Naive thymus-derived CD4-positive, alpha-beta T cell (primary cell): ENCODE results near the gene YBX2. TPM values are rescaled to one million over a fixed set of nuclear protein-coding genes. Genes with fewer than 3 reads are reported as not detected.
A peak's percentile ranks its signal among the peaks of the same experiment; 100 is the strongest.

Experiments
- ATAC-seq: fragments of 150-1000 bp; cut with Tn5 transposase; 2 replicates; pipeline ENCODE4 v1.10.0; 2021; ENCODE audit warnings: mild to moderate bottlenecking, moderate library complexity
- CTCF ChIA-PET: fragments of 350-600 bp; sonication (Branson Sonifier 250); formaldehyde crosslinking; loops from one replicate; lab custom pipeline; 2021; ENCODE audit warnings: antibody characterized with exemption; lab: Charles Lee
- POLR2A ChIA-PET: fragments of 350-600 bp; sonication (Branson Sonifier 250); formaldehyde crosslinking; loops from one replicate; lab custom pipeline; 2021; ENCODE audit warnings: antibody characterized with exemption, inconsistent platforms; lab: Charles Lee
- DNase-seq, 9 donors: peaks; one replicate each; pipeline versions ENCODE4 v3.0.0 to v3.0.0-alpha.2; 2020 to 2022; ENCODE audit warnings: mixed read lengths in 1 of 9
- H3K27ac ChIP-seq: one replicate; pipeline ENCODE4 v1.7.0; 2013; ENCODE audit warnings: mild to moderate bottlenecking, low read depth, low read length, moderate library complexity
- H3K27me3 ChIP-seq, 2 donors: one replicate each; pipeline ENCODE4 v1.7.0; 2013; ENCODE audit warnings: low read length in 2 of 2, mild to moderate bottlenecking in 2 of 2, moderate library complexity in 2 of 2; ENCODE audit not compliant: control insufficient read depth in 2 of 2, insufficient read depth in 2 of 2
- H3K36me3 ChIP-seq, 3 experiments: 1 replicate in 2 of 3; 2 replicates in 1 of 3; pipeline ENCODE4 v1.7.0; 2013; ENCODE audit warnings: low read length in 3 of 3, mild to moderate bottlenecking in 3 of 3, moderate library complexity in 1 of 3; ENCODE audit not compliant: insufficient read depth in 3 of 3, control insufficient read depth in 2 of 3
- H3K4me1 ChIP-seq, 2 donors: one replicate each; pipeline ENCODE4 v1.7.0; 2013; ENCODE audit warnings: low read length in 2 of 2, mild to moderate bottlenecking in 2 of 2, moderate library complexity in 1 of 2; ENCODE audit not compliant: control insufficient read depth in 2 of 2, insufficient read depth in 2 of 2
- H3K4me3 ChIP-seq: 2 replicates; pipeline ENCODE4 v1.7.0; 2013; ENCODE audit warnings: mild to moderate bottlenecking, low read length
- H3K9me3 ChIP-seq, 3 experiments: 1 replicate in 2 of 3; 2 replicates in 1 of 3; pipeline ENCODE4 v1.7.0; 2013; ENCODE audit warnings: low read length in 3 of 3; ENCODE audit not compliant: control insufficient read depth in 2 of 3
- H3K27ac Mint-ChIP-seq, 9 donors: one replicate each; pipeline ENCODE4 v1.8.0; 2020 to 2022; ENCODE audit warnings: mixed read lengths in 9 of 9, mild to moderate bottlenecking in 8 of 9, moderate library complexity in 5 of 9, inconsistent platforms in 2 of 9
- H3K27me3 Mint-ChIP-seq, 5 donors: one replicate each; pipeline ENCODE4 v1.8.0; 2021 to 2022; ENCODE audit warnings: mixed read lengths in 5 of 5, mild to moderate bottlenecking in 1 of 5
- H3K36me3 Mint-ChIP-seq, 5 donors: one replicate each; pipeline ENCODE4 v1.8.0; 2020 to 2022; ENCODE audit warnings: mixed read lengths in 5 of 5, mild to moderate bottlenecking in 3 of 5, inconsistent platforms in 1 of 5
- H3K4me1 Mint-ChIP-seq, 7 donors: one replicate each; pipeline ENCODE4 v1.8.0; 2020 to 2022; ENCODE audit warnings: mixed read lengths in 7 of 7, mild to moderate bottlenecking in 3 of 7, inconsistent platforms in 1 of 7
- H3K4me3 Mint-ChIP-seq, 10 donors: one replicate each; pipeline ENCODE4 v1.8.0; 2020 to 2022; ENCODE audit warnings: mild to moderate bottlenecking in 10 of 10, mixed read lengths in 10 of 10, moderate library complexity in 6 of 10, inconsistent platforms in 2 of 10
- H3K9me3 Mint-ChIP-seq, 11 donors: one replicate each; pipeline ENCODE4 v1.8.0; 2020 to 2022; ENCODE audit warnings: mixed read lengths in 11 of 11, mild to moderate bottlenecking in 4 of 11, inconsistent platforms in 1 of 11, moderate library complexity in 1 of 11
- intact Hi-C, 2 donors: fragments of 100-400 bp; cut with micrococcal nuclease; formaldehyde crosslinking; loops; one replicate each; pipeline ENCODE4 v1.15.1; 2023
- polyA plus RNA-seq, 2 donors: library from polyadenylated mRNA; unstranded; fragments of 300-500 nt; fragmentation: Illumina TruSeq; gene quantifications; one replicate each; pipeline ENCODE4 v1.2.3, GENCODE V29; 2021
- total RNA-seq, 6 experiments: library from RNA in 5 of 6; stranded (reverse) in 5 of 6; gene quantifications; 1 replicate in 5 of 6; 2 replicates in 1 of 6; pipeline ENCODE4 v1.2.3 and lab custom pipeline; 2021 to 2026

The YBX2 gene
- total and polyA plus RNA-seq, 7 experiments from 2014 or later = 0.27 to 0.64 (median 0.40) TPM; not detected in 4

DNA sequence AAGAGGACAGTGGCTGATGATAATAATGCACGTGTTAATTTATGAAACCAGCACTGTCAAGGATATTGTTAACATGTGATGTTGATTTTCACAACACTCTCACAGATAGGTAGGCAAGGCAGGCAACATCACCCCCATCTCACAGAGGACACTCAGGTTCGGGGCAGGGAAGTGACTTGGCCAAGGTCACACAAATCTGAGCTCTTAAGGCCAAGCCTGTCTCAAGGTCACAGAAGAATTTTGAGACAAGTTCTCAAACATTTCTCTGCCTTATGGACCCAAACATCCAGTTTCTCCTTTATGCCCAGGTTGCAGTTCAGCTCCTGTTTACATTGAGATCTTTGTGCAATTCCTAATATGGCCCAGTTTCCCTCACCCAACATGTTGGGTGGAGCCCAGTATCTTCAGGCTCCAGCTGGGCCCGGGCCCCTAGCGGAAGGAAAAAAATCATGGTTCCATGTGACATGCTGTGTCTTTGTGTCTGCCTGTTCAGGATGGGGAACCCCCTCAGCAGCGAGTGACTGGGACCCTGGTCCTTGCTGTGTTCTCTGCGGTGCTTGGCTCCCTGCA lies 11.6 kb downstream of the YBX2 start:
- ATAC-seq (no peak), DNase-seq (no peak)
- Histone ChIP-seq H3K27me3 (no peaks in the 10 kb centered on the region), H3K4me1 (peaks cover 11 to 23% of the 10 kb centered on the region in 2 donors), H3K27ac (no peak overlapping the region), H3K36me3 (no peaks in the 10 kb centered on the region), H3K4me3 (no peak overlapping the region), H3K9me3 (no peaks in the 10 kb centered on the region)
- POLR2A ChIA-PET = interaction anchor here (0.7 to 2.3 kb wide), 5 partner anchors 9 to 62 kb away, joined by 3 to 13 read pairs (median 4); no protein-coding TSS in a partner anchor
- Mint-ChIP-seq H3K4me1 (peaks cover 14 to 31% (median 21%) of the 10 kb centered on the region in 7 donors), H3K27ac (peak overlapping the region in 1 of 9 donors; percentile 62), H3K9me3 (peaks cover 0 to 1% (median 0%) of the 10 kb centered on the region in 11 donors), H3K27me3 (peaks cover 6 to 50% (median 21%) of the 10 kb centered on the region in 5 donors), H3K36me3 (no peaks in the 10 kb centered on the region), H3K4me3 (peak overlapping the region in 8 of 10 donors; percentile 10 to 85 (median 52))
- CTCF ChIA-PET = interaction anchor here (0.6 to 4.6 kb wide), 5 partner anchors 14 to 279 kb away, joined by 3 to 18 read pairs (median 3); partner anchors contain the start of genes ACAP1 and SENP3
- intact Hi-C loops = loop anchor here in 1 of 2 donors (5.0 kb wide), 1 partner anchor 69 kb away; the partner anchor contains the start of gene KCTD11

- H3K4me1 Mint-ChIP-seq = peaks cover 14 to 31% (median 21%) of the 10 kb centered on the region in 7 donors
- ChIA-PET CTCF (interaction anchor here (0.6 to 4.6 kb wide), 8 partner anchors 14 to 405 kb away, joined by 3 to 33 read pairs (median 6); partner anchors contain the start of genes ACAP1 and SENP3), POLR2A (interaction anchor here (0.7 to 2.3 kb wide), 7 partner anchors 10 to 62 kb away, joined by 3 to 13 read pairs (median 4); partner anchors contain the start of gene ACAP1)
- ATAC-seq (no peak), DNase-seq (peak in 1 of 9 donors; percentile 8)
- H3K27me3 ChIP-seq = no peaks in the 10 kb centered on the region
- H3K4me3 ChIP-seq = peak overlapping the region; percentile 66
- no peak overlapping the region for H3K27ac ChIP-seq
- H3K27ac Mint-ChIP-seq = peak overlapping the region in 1 of 9 donors; percentile 48
- H3K4me1 ChIP-seq = peaks cover 11 to 23% of the 10 kb centered on the region in 2 donors
- peaks cover 0 to 1% (median 0%) of the 10 kb centered on the region in 11 donors for H3K9me3 Mint-ChIP-seq
- intact Hi-C loops = loop anchor here (1.0 to 5.0 kb wide), 6 partner anchors 21 to 406 kb away; partner anchors contain the start of genes ACAP1 (in 1 of the 2), EIF5A (in 1 of the 2), KCTD11 (in 1 of the 2) and WRAP53 (in 1 of the 2)
- H3K36me3 ChIP-seq = no peaks in the 10 kb centered on the region
- no peaks in the 10 kb centered on the region for H3K36me3 Mint-ChIP-seq
- peaks cover 6 to 44% (median 19%) of the 10 kb centered on the region in 5 donors for H3K27me3 Mint-ChIP-seq
- H3K4me3 Mint-ChIP-seq = peak overlapping the region; percentile 77 to 87 (median 84)
- H3K9me3 ChIP-seq = no peaks in the 10 kb centered on the region
Observed at GRCh38 chr17:7281953-7282751, 12.3 kb downstream of the YBX2 start.

GRCh38 chr17:7281074-7281952 lies 13.1 kb downstream of the YBX2 start, which contains the start of gene SLC2A4:
SLC2A4 (plus strand) TSS chr17:7281718; CDS start chr17:7281935, 217 bp downstream.
- peak within 1 kb of the TSS in 6 of 9 donors; percentile 8 to 88 (median 54) for H3K27ac Mint-ChIP-seq
- H3K4me1 Mint-ChIP-seq = peaks cover 14 to 31% (median 21%) of the 10 kb centered on the region in 7 donors
- Histone ChIP-seq H3K27ac (no peak within 1 kb of the TSS), H3K36me3 (no peaks in the 10 kb centered on the region), H3K4me3 (peak within 1 kb of the TSS; percentile 66), H3K4me1 (peaks cover 11 to 23% of the 10 kb centered on the region in 2 donors), H3K27me3 (no peaks in the 10 kb centered on the region), H3K9me3 (no peaks in the 10 kb centered on the region)
- H3K36me3 Mint-ChIP-seq = no peaks in the 10 kb centered on the region
- intact Hi-C loops = loop anchor here (1.0 to 5.0 kb wide), 6 partner anchors 20 to 407 kb away; partner anchors contain the start of genes ACAP1 (in 1 of the 2), EIF5A (in 1 of the 2), KCTD11 (in 1 of the 2) and WRAP53 (in 1 of the 2)
- peak within 1 kb of the TSS; percentile 77 to 87 (median 84) for H3K4me3 Mint-ChIP-seq
- ChIA-PET CTCF (interaction anchor here (0.7 to 4.6 kb wide), 6 partner anchors 15 to 405 kb away, joined by 3 to 33 read pairs (median 6); partner anchors contain the start of genes ACAP1 and SLC16A13), POLR2A (interaction anchor here (0.6 to 2.3 kb wide), 9 partner anchors 9 to 63 kb away, joined by 3 to 13 read pairs (median 4); partner anchors contain the start of gene ACAP1)
- ATAC-seq (peak; percentile 84), DNase-seq (peak; percentile 60 to 92 (median 67))
- H3K27me3 Mint-ChIP-seq = peaks cover 6 to 44% (median 17%) of the 10 kb centered on the region in 5 donors
- peaks cover 0 to 1% (median 0%) of the 10 kb centered on the region in 11 donors for H3K9me3 Mint-ChIP-seq

GRCh38 chr17:7280519-7281073 lies 13.8 kb downstream of the YBX2 start:
- H3K27me3 Mint-ChIP-seq = peaks cover 6 to 44% (median 17%) of the 10 kb centered on the region in 5 donors
- no peaks in the 10 kb centered on the region for H3K36me3 Mint-ChIP-seq
- peak overlapping the region in 6 of 9 donors; percentile 6 to 88 (median 45) for H3K27ac Mint-ChIP-seq
- peaks cover 14 to 31% (median 21%) of the 10 kb centered on the region in 7 donors for H3K4me1 Mint-ChIP-seq
- ChIA-PET POLR2A (interaction anchor here (0.6 to 1.9 kb wide), 8 partner anchors 10 to 61 kb away, joined by 3 to 13 read pairs (median 4); partner anchors contain the start of gene ACAP1), CTCF (interaction anchor here (0.6 to 4.6 kb wide), 8 partner anchors 16 to 406 kb away, joined by 3 to 33 read pairs (median 5); partner anchors contain the start of gene ACAP1)
- peak overlapping the region; percentile 77 to 87 (median 84) for H3K4me3 Mint-ChIP-seq
- H3K9me3 Mint-ChIP-seq = peaks cover 0 to 1% (median 0%) of the 10 kb centered on the region in 11 donors
- peaks cover 11 to 23% of the 10 kb centered on the region in 2 donors for H3K4me1 ChIP-seq
- no peaks in the 10 kb centered on the region for H3K36me3 ChIP-seq
- no peak overlapping the region for H3K27ac ChIP-seq
- peak overlapping the region; percentile 66 for H3K4me3 ChIP-seq
- DNase-seq (peak; percentile 76 to 88 (median 85)), ATAC-seq (peak; percentile 95)
- intact Hi-C loops = loop anchor here (1.0 to 5.0 kb wide), 16 partner anchors 16 to 408 kb away; partner anchors contain the start of genes ACAP1 (in 1 of the 2), EIF5A (in 1 of the 2), ELP5 (in 1 of the 2) and KCTD11 (in 1 of the 2)
- H3K9me3 ChIP-seq = no peaks in the 10 kb centered on the region
- H3K27me3 ChIP-seq = no peaks in the 10 kb centered on the region

- H3K4me1 Mint-ChIP-seq = peaks cover 14 to 31% (median 21%) of the 10 kb centered on the region in 7 donors
- no peak overlapping the region for H3K4me3 Mint-ChIP-seq
- intact Hi-C loops = no loop called here
- H3K27ac Mint-ChIP-seq = no peak overlapping the region
- DNase-seq (no peak), ATAC-seq (no peak)
- H3K27me3 ChIP-seq = no peaks in the 10 kb centered on the region
- no peaks in the 10 kb centered on the region for H3K36me3 Mint-ChIP-seq
- ChIA-PET POLR2A (interaction anchor here (1.7 kb wide), 1 partner anchor 17 kb away, joined by 3 read pairs; no protein-coding TSS in a partner anchor), CTCF (interaction anchor here (0.6 to 4.6 kb wide), 6 partner anchors 17 to 66 kb away, joined by 3 to 33 read pairs (median 4); partner anchors contain the start of gene ACAP1)
- peaks cover 0 to 1% (median 0%) of the 10 kb centered on the region in 11 donors for H3K9me3 Mint-ChIP-seq
- H3K27me3 Mint-ChIP-seq = peaks cover 6 to 44% (median 17%) of the 10 kb centered on the region in 5 donors
- no peaks in the 10 kb centered on the region for H3K36me3 ChIP-seq
- H3K4me3 ChIP-seq = no peak overlapping the region
- no peak overlapping the region for H3K27ac ChIP-seq
- H3K9me3 ChIP-seq = no peaks in the 10 kb centered on the region
- peaks cover 11 to 23% of the 10 kb centered on the region in 2 donors for H3K4me1 ChIP-seq
Observed at GRCh38 chr17:7279448-7279847, 15.0 kb downstream of the YBX2 start.
